AG09319 (cell line): Measurements from ENCODE around the gene COA7.

Experiments
- DNase-seq: peaks from one replicate; pipeline ENCODE4 v3.0.0-alpha.2; 2010; ENCODE audit warnings: low read depth; ENCODE audit errors: extremely low read depth
- TF ChIP-seq, protein P1 (sequence below): IDR thresholded peaks from 2 replicates; pipeline ENCODE4 v1.5.1; 2011; ENCODE audit warnings: low read depth, mild to moderate bottlenecking, inconsistent platforms, low read length, moderate library complexity

The COA7 gene

DNA sequence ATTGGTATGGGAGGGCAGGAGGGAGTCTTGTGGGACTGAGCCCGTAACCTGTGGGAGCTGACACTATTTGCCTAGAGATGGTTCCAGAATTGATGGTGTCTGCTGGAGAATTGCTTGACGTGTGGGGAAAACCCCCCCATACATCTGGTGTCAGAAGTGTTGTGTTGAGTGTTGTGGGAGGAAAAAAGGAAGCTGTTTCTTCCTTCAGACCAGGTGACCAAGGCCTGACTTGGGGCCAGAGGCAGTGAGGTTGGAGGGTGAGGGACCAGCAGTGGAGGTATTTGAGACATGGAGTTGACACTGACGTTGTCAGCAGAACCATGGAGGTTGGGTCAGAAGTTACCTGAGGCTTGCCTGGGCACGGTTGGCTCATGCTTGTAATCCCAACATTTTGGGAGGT lies 56.8 kb downstream of the COA7 start:
- TF ChIP-seq, protein P1, sequence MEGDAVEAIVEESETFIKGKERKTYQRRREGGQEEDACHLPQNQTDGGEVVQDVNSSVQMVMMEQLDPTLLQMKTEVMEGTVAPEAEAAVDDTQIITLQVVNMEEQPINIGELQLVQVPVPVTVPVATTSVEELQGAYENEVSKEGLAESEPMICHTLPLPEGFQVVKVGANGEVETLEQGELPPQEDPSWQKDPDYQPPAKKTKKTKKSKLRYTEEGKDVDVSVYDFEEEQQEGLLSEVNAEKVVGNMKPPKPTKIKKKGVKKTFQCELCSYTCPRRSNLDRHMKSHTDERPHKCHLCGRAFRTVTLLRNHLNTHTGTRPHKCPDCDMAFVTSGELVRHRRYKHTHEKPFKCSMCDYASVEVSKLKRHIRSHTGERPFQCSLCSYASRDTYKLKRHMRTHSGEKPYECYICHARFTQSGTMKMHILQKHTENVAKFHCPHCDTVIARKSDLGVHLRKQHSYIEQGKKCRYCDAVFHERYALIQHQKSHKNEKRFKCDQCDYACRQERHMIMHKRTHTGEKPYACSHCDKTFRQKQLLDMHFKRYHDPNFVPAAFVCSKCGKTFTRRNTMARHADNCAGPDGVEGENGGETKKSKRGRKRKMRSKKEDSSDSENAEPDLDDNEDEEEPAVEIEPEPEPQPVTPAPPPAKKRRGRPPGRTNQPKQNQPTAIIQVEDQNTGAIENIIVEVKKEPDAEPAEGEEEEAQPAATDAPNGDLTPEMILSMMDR = no peak
- DNase-seq = no peak

DNA sequence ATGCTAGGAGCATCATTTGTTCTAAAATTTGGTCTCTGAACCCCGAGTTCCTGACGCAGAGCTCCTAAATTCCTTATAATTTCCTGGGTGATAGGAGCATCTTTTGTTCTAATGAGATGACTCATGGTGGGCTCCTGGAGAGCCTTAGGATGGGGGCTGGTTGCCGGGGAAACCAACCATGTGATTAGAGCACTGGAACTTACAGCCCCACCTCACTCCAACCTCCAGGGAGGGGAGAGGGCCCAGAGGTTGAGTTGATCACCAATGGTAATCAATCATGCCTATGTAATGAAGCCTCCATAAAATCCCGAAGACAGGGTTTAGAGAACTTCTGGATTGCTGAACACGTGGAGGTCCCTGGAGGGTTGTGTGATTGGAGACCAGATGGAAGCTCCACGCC lies 57.5 kb downstream of the COA7 start:
- no peak for DNase-seq

DNA sequence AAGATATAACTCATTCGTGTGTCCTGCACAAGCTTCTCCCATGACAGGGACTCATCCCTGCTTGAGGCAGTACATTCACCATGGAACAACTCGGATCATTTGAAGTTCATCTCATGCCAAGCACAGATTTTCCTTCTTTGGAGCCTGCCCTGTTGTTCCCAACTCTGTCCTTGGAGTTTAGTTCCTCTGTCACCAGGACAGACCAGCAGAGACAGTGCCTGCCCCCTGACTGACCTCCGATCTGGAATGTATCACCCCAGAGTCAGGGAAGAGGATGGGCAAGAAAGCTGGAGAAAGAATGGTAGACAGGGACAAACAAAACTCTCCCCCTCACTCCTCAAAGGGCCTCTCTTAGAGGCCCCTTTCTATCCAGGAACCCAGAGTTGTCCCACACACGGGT lies 60.2 kb downstream of the COA7 start:
- DNase-seq = no peak
- TF ChIP-seq, protein P1 = no peak

More for the DNA sequence above, 57.5 kb downstream of the COA7 start:
- TF ChIP-seq, protein P1 = no peak

DNA sequence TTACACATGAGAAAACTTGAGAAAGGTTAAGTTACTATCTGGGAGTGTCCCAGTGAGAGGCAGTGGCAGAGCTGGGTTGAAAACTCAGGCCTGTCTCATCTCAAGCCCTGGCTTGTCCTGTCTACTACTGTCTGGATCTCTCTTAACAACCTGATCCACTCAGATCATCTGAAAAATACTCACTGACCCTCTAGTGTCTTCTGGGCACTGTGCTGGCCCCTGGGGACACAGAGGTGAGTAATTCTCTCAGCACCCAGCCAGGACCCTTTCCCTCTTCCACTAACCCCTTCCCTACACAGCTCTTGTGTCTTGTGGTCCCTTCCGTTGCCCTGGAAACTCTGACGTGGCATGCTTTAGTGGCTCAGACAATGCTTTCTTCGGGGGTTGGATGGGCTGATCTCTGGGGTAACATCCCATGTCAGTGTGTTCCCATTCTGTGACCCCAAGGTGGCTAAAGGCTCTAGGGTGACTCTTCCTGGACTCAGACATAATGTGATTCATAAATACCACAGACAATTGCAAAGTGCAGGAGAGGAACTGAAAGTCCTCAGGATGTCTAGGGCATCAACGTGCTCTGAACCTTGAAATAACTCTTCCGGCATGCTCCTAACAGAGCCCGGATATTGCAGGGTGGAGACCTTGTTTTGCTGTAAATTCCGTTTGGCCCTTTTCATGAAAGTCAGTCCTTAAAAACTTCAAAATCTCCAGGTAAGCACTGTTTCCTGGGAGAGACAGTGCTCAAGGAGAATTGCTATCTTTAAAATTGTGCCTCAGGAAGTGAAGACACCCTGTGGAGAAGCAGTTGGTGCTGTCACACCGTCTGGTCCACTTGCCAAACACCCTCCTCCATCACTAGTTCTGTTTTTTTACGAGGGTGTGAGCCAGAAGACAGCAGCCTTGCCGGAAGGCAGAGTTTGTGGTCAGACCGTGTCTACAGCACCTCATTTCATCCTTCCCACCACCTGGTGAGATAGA lies 61.1 kb downstream of the COA7 start:
- TF ChIP-seq, protein P1 = no peak
- no peak for DNase-seq

DNA sequence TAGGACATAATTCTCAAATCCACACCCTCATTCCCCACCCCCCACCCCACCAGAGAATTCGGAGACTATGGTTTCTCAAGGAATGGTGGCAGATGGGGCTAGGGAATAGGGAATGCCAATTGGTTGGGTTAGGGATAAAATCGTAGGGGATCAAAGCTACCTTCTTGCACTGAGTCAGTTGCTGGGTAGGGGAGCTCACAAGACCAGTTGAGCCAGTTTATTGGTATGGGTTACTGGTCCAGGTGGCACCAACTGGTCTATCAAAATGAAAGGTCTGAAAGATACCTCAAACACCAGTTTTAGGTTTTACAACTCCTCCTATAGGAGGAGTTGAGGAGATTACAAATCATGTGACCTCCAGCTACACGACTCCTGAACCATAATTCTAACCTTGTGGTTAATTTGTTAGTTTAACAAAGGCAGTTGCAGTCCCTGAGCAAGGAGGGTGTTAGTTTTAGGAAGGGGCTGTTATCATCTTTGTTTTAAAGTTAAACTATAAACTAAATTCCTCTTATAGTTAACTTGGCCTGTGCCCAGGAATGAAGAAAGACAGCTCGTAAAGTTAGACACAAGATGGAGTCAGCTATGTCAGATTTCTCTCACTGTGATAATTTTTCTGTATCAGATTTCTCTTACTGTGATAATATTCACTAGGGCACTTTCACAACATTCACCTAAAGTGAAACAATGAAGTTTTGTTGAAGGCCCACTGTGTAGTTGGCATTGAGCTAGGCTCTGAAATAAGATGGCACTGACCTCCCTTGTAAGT lies 62.6 kb downstream of the COA7 start:
- TF ChIP-seq, protein P1 = no peak
- DNase-seq = no peak
